Measurements from ENCODE around the gene RO60. TPM values are rescaled to one million over a fixed set of nuclear protein-coding genes. Genes with fewer than 3 reads are reported as not detected.

The RO60 gene
- total RNA-seq, 1 donor from 2014 or later: 87.8 TPM

DNA sequence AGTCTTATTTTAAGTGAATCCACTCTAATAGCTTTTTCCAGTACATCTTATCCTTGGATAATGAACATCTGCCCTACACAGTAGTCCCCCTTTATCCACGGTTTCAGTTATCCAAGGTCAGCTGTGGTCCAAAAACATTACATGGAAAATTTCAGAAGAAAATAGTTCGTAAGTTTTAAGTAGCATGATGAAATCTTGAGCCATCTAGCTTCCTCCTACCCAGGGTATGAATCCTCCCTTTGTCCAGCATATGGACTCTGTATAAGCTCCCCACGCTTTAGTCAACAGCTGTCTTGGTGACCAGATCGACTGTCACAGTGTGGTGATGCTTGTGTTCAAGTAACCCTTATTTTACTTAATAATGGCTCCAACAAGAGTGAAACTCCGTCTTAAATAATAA lies 43.2 kb downstream of the RO60 start:
- no peak for DNase-seq (ENCODE audit: low spot score, unreplicated experiment)
- Mint-ChIP-seq H3K27me3 (peaks cover 8% of the 10 kb centered on the region), H3K4me3 (ENCODE audit: low read depth) (no peak overlapping the region), H3K27ac (no peak overlapping the region), H3K9me3 (ENCODE audit: low read depth) (no peaks in the 10 kb centered on the region), H3K36me3 (ENCODE audit: insufficient read depth) (no peaks in the 10 kb centered on the region), H3K4me1 (ENCODE audit: low read depth) (peaks cover 6% of the 10 kb centered on the region)
- TF ChIP-seq, protein P1, sequence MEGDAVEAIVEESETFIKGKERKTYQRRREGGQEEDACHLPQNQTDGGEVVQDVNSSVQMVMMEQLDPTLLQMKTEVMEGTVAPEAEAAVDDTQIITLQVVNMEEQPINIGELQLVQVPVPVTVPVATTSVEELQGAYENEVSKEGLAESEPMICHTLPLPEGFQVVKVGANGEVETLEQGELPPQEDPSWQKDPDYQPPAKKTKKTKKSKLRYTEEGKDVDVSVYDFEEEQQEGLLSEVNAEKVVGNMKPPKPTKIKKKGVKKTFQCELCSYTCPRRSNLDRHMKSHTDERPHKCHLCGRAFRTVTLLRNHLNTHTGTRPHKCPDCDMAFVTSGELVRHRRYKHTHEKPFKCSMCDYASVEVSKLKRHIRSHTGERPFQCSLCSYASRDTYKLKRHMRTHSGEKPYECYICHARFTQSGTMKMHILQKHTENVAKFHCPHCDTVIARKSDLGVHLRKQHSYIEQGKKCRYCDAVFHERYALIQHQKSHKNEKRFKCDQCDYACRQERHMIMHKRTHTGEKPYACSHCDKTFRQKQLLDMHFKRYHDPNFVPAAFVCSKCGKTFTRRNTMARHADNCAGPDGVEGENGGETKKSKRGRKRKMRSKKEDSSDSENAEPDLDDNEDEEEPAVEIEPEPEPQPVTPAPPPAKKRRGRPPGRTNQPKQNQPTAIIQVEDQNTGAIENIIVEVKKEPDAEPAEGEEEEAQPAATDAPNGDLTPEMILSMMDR (IDR thresholded peaks at IDR 0.05; ENCODE audit: unreplicated experiment): no peak

DNA sequence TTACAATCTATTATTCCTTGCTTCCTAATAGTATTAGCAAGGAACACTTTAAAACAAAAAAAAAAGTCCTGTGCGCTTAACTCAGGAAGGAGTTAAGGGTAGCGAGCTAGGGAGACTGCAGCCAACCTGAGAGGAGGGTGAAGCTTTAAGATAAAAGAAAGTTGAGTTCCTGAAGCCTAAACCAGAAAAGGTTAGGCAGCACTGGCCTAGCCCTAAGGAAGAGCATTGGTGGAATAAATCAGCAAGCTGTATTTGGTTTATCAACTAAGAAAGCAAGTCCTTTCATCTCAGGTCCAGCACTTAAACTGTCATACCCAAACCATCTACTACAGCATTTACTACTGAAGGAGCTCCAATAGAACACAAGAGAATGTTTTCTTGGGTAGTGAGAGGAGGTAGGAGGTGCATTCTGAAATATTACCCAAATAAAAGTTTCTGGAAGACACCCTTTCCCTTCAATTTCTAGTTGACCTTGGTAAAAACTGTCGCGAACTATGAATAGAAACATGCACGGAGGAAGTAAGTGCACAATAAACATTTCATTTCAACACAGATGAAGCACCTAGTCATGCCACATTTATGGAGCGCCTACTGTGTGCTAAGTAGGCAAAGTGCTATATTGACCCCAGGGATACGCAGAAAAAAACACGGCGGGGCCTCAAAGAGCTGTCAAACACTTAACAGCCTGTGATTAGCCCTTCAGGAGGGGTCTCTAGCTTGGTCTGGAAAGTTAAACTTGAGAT lies 44.5 kb downstream of the RO60 start:
- no peak for DNase-seq (ENCODE audit: low spot score, unreplicated experiment)
- TF ChIP-seq, protein P1 (IDR thresholded peaks at IDR 0.05; ENCODE audit: unreplicated experiment): no peak
- Mint-ChIP-seq H3K4me1 (ENCODE audit: low read depth) (peaks cover 6% of the 10 kb centered on the region), H3K4me3 (ENCODE audit: low read depth) (peak overlapping the region; percentile 87), H3K9me3 (ENCODE audit: low read depth) (no peaks in the 10 kb centered on the region), H3K36me3 (ENCODE audit: insufficient read depth) (no peaks in the 10 kb centered on the region), H3K27ac (peak overlapping the region; percentile 67), H3K27me3 (peaks cover 8% of the 10 kb centered on the region)

DNA sequence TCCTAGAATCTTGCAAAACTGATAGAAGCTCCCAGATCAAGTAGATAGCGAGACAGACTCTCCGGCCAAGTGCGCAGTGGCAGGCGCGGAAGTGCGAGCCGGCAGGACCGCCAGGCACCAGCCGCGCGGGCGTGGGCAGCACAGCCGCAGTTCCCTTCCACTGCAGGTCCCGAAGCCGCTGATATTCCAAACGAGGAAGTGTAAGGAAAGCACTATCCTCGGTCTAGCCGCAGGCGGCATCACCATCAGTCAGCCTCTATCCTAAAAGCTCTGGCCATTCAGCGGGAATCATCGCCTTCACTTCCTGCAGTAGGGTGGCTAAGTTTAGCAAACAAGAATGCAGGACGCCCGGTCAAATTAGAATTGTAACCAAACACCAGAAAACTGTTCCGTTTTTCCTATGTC lies 45.1 kb downstream of the RO60 start:
- no peak for DNase-seq (ENCODE audit: low spot score, unreplicated experiment)
- peak overlapping the region; percentile 91 for H3K27ac Mint-ChIP-seq
- no peaks in the 10 kb centered on the region for H3K36me3 Mint-ChIP-seq (ENCODE audit: insufficient read depth)
- H3K4me1 Mint-ChIP-seq (ENCODE audit: low read depth): peaks cover 6% of the 10 kb centered on the region
- peak overlapping the region; percentile 87 for H3K4me3 Mint-ChIP-seq (ENCODE audit: low read depth)
- H3K27me3 Mint-ChIP-seq: peaks cover 8% of the 10 kb centered on the region
- H3K9me3 Mint-ChIP-seq (ENCODE audit: low read depth): no peaks in the 10 kb centered on the region
- TF ChIP-seq, protein P1 (IDR thresholded peaks at IDR 0.05; ENCODE audit: unreplicated experiment): no peak

DNA sequence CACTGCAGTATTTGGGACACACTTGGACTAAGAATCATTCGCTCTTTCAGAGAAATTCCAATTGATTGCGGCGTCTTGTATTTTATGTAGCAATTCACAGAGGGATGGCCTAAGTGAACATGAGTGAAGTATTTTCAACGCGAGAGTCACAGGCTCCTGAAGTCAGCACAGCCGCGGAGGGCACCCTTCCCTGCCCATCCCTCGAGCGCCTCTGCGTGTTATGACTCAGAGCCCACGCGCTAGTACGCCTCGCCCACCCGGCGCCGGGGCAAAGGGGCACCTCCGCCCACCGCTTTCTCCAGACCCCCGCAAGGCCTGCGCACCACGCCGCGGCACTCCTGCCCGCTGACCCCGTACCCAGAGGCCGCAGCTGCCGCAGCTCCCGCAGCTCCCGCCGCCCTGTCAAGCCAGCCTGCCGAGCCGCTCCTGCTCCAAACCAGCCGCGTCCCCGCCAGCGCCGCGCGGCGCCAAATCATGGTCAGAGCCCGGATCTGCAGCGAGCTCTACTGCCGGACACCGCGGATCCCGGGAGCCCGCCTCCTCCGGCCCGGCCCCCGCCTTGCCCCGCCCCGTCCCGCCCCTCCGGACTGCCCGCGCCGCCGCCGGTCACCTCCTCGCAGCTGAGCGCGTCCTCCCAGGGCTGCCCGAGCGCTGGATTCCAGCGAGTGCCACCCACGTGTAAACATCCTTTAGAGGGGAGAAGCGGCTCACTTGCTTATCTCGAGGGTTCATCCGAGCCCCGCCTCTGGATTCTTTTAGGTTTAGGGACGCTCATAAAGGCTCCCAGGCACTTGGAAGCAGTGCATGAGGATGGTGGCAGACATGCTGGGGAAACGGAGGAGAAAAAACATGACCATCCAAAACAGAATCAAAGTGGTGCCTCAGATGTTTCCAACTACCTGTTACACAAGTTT lies 45.8 kb downstream of the RO60 start, which contains the start of gene GLRX2:
Gene GLRX2, minus strand, starts transcription at position 508 of the 914 bp plus-strand sequence. Its CDS starts 32 bp downstream, at position 476.
- Mint-ChIP-seq H3K4me3 (ENCODE audit: low read depth) (peak within 1 kb of the TSS; percentile 87), H3K27me3 (peaks cover 8% of the 10 kb centered on the region), H3K36me3 (ENCODE audit: insufficient read depth) (no peaks in the 10 kb centered on the region), H3K4me1 (ENCODE audit: low read depth) (peaks cover 6% of the 10 kb centered on the region), H3K9me3 (ENCODE audit: low read depth) (no peaks in the 10 kb centered on the region), H3K27ac (peak within 1 kb of the TSS; percentile 91)
- TF ChIP-seq, protein P1 (IDR thresholded peaks at IDR 0.05; ENCODE audit: unreplicated experiment): peak; percentile 17
- DNase-seq (ENCODE audit: low spot score, unreplicated experiment): peak; percentile 73

DNA sequence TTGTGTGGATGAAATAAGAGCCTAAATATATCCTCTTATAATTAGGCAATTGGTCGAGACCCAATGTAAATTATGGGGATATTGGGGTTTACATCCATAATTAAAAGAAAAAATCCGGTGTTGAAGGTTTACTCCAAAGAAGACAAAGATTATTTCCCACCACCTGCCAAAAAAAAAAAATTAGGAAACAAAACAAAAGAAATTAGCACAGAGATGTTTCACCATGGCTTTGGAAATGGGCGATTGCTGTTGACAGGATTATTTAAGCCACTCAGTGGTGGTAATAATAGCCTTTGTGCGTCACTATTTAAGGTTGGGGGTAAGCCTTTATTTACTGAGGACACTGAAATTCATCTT lies 46.4 kb downstream of the RO60 start:
- H3K36me3 Mint-ChIP-seq (ENCODE audit: insufficient read depth): no peaks in the 10 kb centered on the region
- H3K27me3 Mint-ChIP-seq: peaks cover 8% of the 10 kb centered on the region
- H3K4me1 Mint-ChIP-seq (ENCODE audit: low read depth): peaks cover 6% of the 10 kb centered on the region
- no peak for DNase-seq (ENCODE audit: low spot score, unreplicated experiment)
- TF ChIP-seq, protein P1 (IDR thresholded peaks at IDR 0.05; ENCODE audit: unreplicated experiment): no peak
- H3K27ac Mint-ChIP-seq: peak overlapping the region; percentile 90
- H3K4me3 Mint-ChIP-seq (ENCODE audit: low read depth): peak overlapping the region; percentile 87
- H3K9me3 Mint-ChIP-seq (ENCODE audit: low read depth): no peaks in the 10 kb centered on the region
